IPS-18a (cell line): ENCODE results near the gene IGSF9B.

Experiments
- H3K27ac ChIP-seq: one replicate; pipeline ENCODE4 v1.5.1; 2013; ENCODE audit warnings: low read length
- H3K27me3 ChIP-seq: one replicate; pipeline ENCODE4 v1.6.1; 2013; ENCODE audit warnings: mild to moderate bottlenecking, low read length; ENCODE audit not compliant: control insufficient read depth, insufficient read depth
- H3K36me3 ChIP-seq: one replicate; pipeline ENCODE4 v1.6.1; 2013; ENCODE audit warnings: low read depth, low read length; ENCODE audit not compliant: control insufficient read depth
- H3K4me1 ChIP-seq: one replicate; pipeline ENCODE4 v1.6.1; 2013; ENCODE audit warnings: low read depth, low read length; ENCODE audit not compliant: control insufficient read depth
- H3K4me3 ChIP-seq: one replicate; pipeline ENCODE4 v1.5.1; 2013; ENCODE audit warnings: low read length
- H3K9ac ChIP-seq: one replicate; pipeline ENCODE4 v1.6.1; 2013; ENCODE audit warnings: mild to moderate bottlenecking, low read length, moderate library complexity
- H3K9me3 ChIP-seq: one replicate; pipeline ENCODE4 v1.6.1; 2013; ENCODE audit warnings: low read depth, low read length; ENCODE audit not compliant: control insufficient read depth

The IGSF9B gene

GRCh38 chr11:133925756-133926155, 31.0 kb downstream of the IGSF9B start:
- H3K9me3 ChIP-seq = no peaks in the 10 kb centered on the region
- H3K36me3 ChIP-seq = peaks cover 40% of the 10 kb centered on the region
- no peaks in the 10 kb centered on the region for H3K27me3 ChIP-seq
- no peak overlapping the region for H3K27ac ChIP-seq
- H3K4me3 ChIP-seq = no peak overlapping the region
- H3K4me1 ChIP-seq = no peaks in the 10 kb centered on the region
- no peak overlapping the region for H3K9ac ChIP-seq

GRCh38 chr11:133924661-133925060, 32.1 kb downstream of the IGSF9B start:
- Histone ChIP-seq H3K9me3 (no peaks in the 10 kb centered on the region), H3K9ac (no peak overlapping the region), H3K36me3 (peaks cover 40% of the 10 kb centered on the region), H3K27ac (no peak overlapping the region), H3K27me3 (no peaks in the 10 kb centered on the region), H3K4me3 (no peak overlapping the region), H3K4me1 (no peaks in the 10 kb centered on the region)

- H3K9ac ChIP-seq = no peak overlapping the region
- H3K9me3 ChIP-seq = no peaks in the 10 kb centered on the region
- H3K4me1 ChIP-seq = peaks cover 4% of the 10 kb centered on the region
- H3K27ac ChIP-seq = no peak overlapping the region
- H3K4me3 ChIP-seq = no peak overlapping the region
- H3K27me3 ChIP-seq = no peaks in the 10 kb centered on the region
- H3K36me3 ChIP-seq = peaks cover 36% of the 10 kb centered on the region
Observed at GRCh38 chr11:133922078-133922870, 34.5 kb downstream of the IGSF9B start.

GRCh38 chr11:133921513-133921912, 35.3 kb downstream of the IGSF9B start:
- no peak overlapping the region for H3K27ac ChIP-seq
- no peak overlapping the region for H3K4me3 ChIP-seq
- peaks cover 4% of the 10 kb centered on the region for H3K4me1 ChIP-seq
- no peaks in the 10 kb centered on the region for H3K27me3 ChIP-seq
- no peak overlapping the region for H3K9ac ChIP-seq
- no peaks in the 10 kb centered on the region for H3K9me3 ChIP-seq
- H3K36me3 ChIP-seq = peaks cover 35% of the 10 kb centered on the region

- no peaks in the 10 kb centered on the region for H3K9me3 ChIP-seq
- peaks cover 4% of the 10 kb centered on the region for H3K4me1 ChIP-seq
- H3K36me3 ChIP-seq = peaks cover 30% of the 10 kb centered on the region
- H3K4me3 ChIP-seq = no peak overlapping the region
- no peaks in the 10 kb centered on the region for H3K27me3 ChIP-seq
- H3K9ac ChIP-seq = no peak overlapping the region
- H3K27ac ChIP-seq = no peak overlapping the region
Observed at GRCh38 chr11:133921026-133921425, 35.7 kb downstream of the IGSF9B start.

GRCh38 chr11:133920109-133920990, 36.4 kb downstream of the IGSF9B start:
- Histone ChIP-seq H3K9ac (no peak overlapping the region), H3K4me3 (no peak overlapping the region)

GRCh38 chr11:133919330-133920108, 37.2 kb downstream of the IGSF9B start:
- Histone ChIP-seq H3K27ac (no peak overlapping the region), H3K36me3 (peaks cover 16% of the 10 kb centered on the region), H3K27me3 (no peaks in the 10 kb centered on the region), H3K4me3 (no peak overlapping the region), H3K4me1 (peaks cover 4% of the 10 kb centered on the region), H3K9ac (no peak overlapping the region), H3K9me3 (no peaks in the 10 kb centered on the region)

More at GRCh38 chr11:133920109-133920990, 36.4 kb downstream of the IGSF9B start:
- Histone ChIP-seq H3K4me1 (peaks cover 4% of the 10 kb centered on the region), H3K36me3 (peaks cover 24% of the 10 kb centered on the region), H3K27ac (no peak overlapping the region), H3K9me3 (no peaks in the 10 kb centered on the region), H3K27me3 (no peaks in the 10 kb centered on the region)

GRCh38 chr11:133918608-133919260, 38.0 kb downstream of the IGSF9B start:
- Histone ChIP-seq H3K4me1 (peaks cover 4% of the 10 kb centered on the region), H3K9me3 (no peaks in the 10 kb centered on the region), H3K27me3 (no peaks in the 10 kb centered on the region), H3K4me3 (peak overlapping the region; percentile 51), H3K27ac (no peak overlapping the region), H3K9ac (no peak overlapping the region), H3K36me3 (peaks cover 14% of the 10 kb centered on the region)

- H3K4me3 ChIP-seq = peak overlapping the region; percentile 51
- no peaks in the 10 kb centered on the region for H3K9me3 ChIP-seq
- H3K9ac ChIP-seq = no peak overlapping the region
- no peaks in the 10 kb centered on the region for H3K27me3 ChIP-seq
- peaks cover 4% of the 10 kb centered on the region for H3K4me1 ChIP-seq
- H3K27ac ChIP-seq = no peak overlapping the region
- peaks cover 16% of the 10 kb centered on the region for H3K36me3 ChIP-seq
Observed at GRCh38 chr11:133917921-133918607, 38.7 kb downstream of the IGSF9B start.

- Histone ChIP-seq H3K9ac (no peak overlapping the region), H3K27ac (no peak overlapping the region), H3K4me3 (no peak overlapping the region), H3K36me3 (peaks cover 17% of the 10 kb centered on the region), H3K27me3 (no peaks in the 10 kb centered on the region), H3K4me1 (peaks cover 4% of the 10 kb centered on the region), H3K9me3 (no peaks in the 10 kb centered on the region)
Observed at GRCh38 chr11:133916784-133917440, 39.9 kb downstream of the IGSF9B start.
